HG02938 (cell line): ENCODE data around the gene TC2N.
"Not testable (repeated sequence)": the region's sequence is repeated elsewhere in the genome, so short reads cannot be mapped to it uniquely, and the experiment has no call there.

ENCODE experiments used
- ATAC-seq: cut with Tn5 transposase; IDR thresholded peaks from one replicate; pipeline ENCODE4 v1.9.1; 2021; ENCODE audit warnings: mild to moderate bottlenecking, moderate library complexity; ENCODE audit not compliant: unreplicated experiment

The TC2N gene

GRCh38 chr14:91867316-91867988, at the start of gene TC2N:
Gene TC2N (minus strand): TSS chr14:91867536. CDS start chr14:91813769, 53,767 bp downstream.
- ATAC-seq = peak; percentile 50

GRCh38 chr14:91912035-91912434, 44.7 kb upstream of the TC2N start:
- ATAC-seq = no peak

- ATAC-seq = no peak
These were observed 44.2 kb upstream of the TC2N start for GRCh38 chr14:91911474-91912032.

DNA sequence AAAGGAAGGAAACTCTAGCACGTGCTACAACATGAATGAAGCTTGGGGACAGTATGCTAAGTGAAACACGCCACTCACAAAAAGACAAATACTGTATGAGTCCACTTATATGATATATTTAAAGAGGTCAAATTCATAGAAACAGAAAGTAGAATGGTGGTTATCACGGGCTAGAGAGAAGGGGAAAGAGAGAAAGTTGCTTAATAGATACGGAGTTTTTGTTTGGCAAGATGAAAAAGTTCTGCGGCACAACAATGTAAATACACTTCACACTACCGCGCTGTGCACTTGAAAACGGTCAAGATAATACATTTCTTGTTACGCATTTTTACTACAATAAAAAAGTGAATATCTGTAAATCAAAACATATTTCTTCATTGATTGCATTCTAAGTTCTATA, 42.9 kb upstream of the TC2N start:
- ATAC-seq = no peak

DNA sequence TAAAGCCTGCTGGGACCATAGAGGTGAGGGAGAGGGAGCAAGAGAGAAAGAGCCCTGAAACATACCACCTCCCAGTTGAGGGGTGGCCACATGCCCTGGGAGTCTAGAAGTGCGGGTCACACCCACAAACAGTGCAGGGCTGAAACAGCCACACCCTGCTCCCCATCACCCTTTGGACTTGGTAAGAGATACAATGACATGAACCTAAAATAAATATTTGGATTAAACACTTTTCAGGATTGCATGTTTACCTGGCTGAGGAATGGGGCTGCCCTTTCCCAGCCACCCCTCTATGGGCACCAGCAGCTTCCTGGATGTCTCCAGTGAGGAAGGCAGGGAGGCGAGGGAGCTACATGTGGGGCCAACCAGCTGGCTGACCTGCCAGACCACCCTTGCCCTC, 39.0 kb upstream of the TC2N start:
- no peak for ATAC-seq

DNA sequence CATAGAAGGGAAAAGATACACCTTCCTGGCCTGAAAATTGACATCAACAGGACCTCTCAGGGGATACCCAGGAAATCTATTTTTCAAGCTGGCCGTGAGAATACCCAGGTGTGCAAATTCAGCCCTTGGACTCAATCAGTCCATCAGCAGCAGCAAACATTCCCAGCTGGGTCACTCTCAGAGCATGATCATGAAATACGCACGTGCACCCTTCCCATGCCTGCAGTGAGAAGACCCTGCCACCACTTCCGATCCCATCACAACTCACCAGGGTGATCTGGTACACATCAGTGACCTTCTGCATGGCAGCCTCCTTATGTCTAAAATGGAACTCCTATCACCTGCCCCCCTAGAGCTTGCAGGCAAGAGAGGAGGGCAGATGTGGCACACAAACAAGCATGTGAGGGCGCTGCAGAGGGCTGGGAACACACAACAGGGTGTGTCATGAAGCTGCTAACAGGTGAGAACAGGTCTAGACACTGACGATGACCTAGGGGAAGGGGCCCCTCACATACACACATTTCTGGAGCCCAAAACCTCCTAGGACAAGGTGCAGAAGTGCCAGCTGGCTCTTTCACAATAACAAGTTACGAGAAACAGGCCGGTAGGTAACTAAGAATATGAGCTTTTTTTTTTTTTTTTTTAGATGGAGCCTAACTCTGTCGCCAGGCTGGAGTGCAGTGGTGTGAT, 37.8 kb upstream of the TC2N start:
- ATAC-seq = no peak

GRCh38 chr14:91904483-91904882, 37.1 kb upstream of the TC2N start:
- ATAC-seq = no peak

- no peak for ATAC-seq
These were observed 35.7 kb upstream of the TC2N start for GRCh38 chr14:91903070-91903469.

- ATAC-seq = no peak
These were observed 35.0 kb upstream of the TC2N start for GRCh38 chr14:91902336-91902735.

GRCh38 chr14:91901449-91902226, 34.3 kb upstream of the TC2N start:
- no peak for ATAC-seq

- ATAC-seq = no peak
These were observed 32.5 kb upstream of the TC2N start for GRCh38 chr14:91899806-91900205.

DNA sequence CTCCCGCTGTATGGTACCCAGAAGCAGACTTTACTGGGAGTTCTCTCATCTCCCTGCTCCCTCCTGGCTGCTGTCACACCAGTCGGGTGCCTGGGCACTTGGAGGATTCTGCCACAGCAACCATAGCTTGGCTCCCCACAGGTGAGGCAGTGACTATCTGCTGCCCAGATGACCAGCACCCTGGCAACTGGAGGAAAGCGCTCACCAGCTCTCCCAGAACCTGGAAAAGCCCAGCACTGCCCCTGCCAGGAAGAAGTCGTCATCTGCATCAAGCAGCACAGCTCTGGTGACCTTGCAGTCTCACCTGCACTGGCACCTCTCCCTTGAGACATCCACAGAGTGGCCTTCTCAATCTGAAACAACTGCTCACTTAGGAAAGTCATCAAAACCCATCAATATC, 31.9 kb upstream of the TC2N start:
- ATAC-seq = no peak

DNA sequence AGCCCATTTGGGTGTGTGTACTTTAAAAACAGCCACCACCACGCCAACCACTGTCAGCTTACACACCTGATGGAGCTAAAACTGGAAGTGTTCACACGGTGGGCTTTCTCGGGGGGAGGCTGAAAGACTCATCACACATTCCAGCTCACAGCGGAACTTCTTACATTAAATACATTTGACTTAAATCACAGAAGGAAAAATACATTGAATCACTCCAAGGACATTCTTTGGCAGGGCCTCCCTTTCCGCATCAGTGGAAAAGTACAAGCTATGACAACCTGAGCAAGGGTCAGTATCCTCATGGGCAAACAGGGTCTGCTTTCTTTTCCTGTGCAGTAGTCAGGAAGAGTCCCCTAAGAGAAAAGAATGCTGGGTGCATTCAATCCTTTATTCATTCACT, 31.0 kb upstream of the TC2N start:
- ATAC-seq = no peak

- not testable (repeated sequence) for ATAC-seq
These were observed 30.4 kb upstream of the TC2N start for GRCh38 chr14:91897716-91898115.

DNA sequence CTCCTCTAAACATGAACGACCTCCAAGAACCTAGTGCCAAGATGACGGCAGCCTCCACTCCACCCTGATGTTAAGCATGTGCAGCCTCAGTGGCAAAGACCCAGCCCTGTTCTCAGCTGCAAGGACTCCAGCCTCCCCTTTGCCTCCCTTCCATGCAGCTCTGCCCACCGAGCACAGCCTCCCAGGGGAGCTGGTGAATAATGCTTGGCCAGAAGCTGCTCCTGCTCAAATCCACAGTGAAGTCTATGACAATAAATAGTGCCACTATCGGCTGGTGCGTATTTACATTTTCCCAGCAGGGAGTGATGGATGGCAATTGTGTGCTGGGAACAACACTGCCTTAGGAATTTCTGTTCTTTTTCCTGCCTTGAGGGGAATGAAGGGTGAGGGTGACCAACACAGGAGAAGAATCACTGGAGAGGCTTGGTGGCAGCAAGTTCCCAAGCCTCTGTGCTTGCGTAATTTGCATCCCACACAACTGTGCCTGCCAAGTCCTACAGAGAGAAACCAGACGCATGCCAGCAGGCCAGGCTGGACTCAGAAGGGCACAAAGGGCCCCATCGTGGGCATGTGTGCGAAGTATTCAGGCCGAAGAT, 29.9 kb upstream of the TC2N start:
- no peak for ATAC-seq

- ATAC-seq = no peak
These were observed 29.1 kb upstream of the TC2N start for GRCh38 chr14:91896419-91896818.

DNA sequence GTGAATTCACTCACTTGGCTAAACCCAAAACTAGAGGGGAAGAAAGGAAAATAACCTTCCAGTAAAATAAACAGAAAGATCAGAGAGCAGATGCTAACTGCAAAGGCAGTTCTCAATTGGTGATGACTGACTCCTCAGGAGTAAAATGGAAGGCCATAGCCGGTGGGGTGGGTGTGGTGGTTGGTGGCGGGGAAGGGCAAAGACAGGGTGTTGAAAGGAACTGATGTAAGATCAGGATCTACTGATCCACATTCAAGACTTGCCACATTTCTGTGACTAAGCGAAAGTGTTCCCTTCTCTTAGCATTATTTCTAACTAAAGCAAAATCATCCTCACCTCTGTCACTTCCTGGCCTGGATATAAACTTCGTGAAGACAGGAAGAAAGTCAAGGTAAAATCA, 26.3 kb upstream of the TC2N start:
- ATAC-seq = no peak

DNA sequence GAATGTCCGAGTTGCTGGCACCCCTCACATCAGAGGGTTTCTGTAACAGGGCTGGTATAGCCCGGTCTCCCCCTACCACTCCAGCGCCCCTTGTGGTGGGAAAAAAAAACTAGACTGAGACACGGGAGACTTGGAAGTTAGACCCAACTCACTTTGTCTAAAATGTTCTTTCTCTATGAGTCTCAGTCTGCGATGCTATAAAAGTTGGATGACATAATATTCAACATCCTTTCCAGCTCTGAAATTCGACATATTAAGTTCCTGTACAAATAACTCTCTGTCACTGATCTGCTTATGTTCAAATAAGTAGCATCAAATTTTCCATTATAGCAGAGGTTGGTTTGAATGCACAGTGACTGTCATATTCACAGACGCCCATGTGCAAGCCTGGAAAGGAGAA, 25.7 kb upstream of the TC2N start:
- no peak for ATAC-seq

GRCh38 chr14:91891721-91892220, 24.4 kb upstream of the TC2N start:
- no peak for ATAC-seq

GRCh38 chr14:91891101-91891500, 23.8 kb upstream of the TC2N start:
- ATAC-seq = no peak

- ATAC-seq = no peak
These were observed 23.0 kb upstream of the TC2N start for GRCh38 chr14:91890291-91890749.
